A549 (cell line): ENCODE measurements around the gene HMCN1. TPM values are rescaled to one million over a fixed set of nuclear protein-coding genes. Genes with fewer than 3 reads are reported as not detected.

Experiments
- ATAC-seq, 2 experiments: fragments of 200-7000 bp in 1 of 2; fragments of >200 bp in 1 of 2; cut with Nextera tagmentation in 1 of 2; cut with Tn5 transposase in 1 of 2; 3 replicates each; pipeline versions ENCODE4 v1.8.0 to v1.9.1; 2018 to 2020; ENCODE audit warnings: mild to moderate bottlenecking in 1 of 2, moderate library complexity in 1 of 2
- CTCF ChIA-PET: fragments of 300-600 bp; sonication (Branson Sonifier 250); formaldehyde crosslinking; extraction: SDS; loops from one replicate; lab custom pipeline; 2021; ENCODE audit warnings: antibody characterized with exemption, inconsistent platforms; lab: Yijun Ruan, JAX
- POLR2A ChIA-PET: fragments of 350-600 bp; formaldehyde crosslinking; extraction: SDS; loops from one replicate; lab custom pipeline; 2021; ENCODE audit warnings: antibody characterized with exemption, inconsistent platforms; lab: Yijun Ruan, JAX
- DNase-seq, 2 experiments: peaks; one replicate each; pipeline versions ENCODE4 v3.0.0 to v3.0.0-alpha.2; 2011 to 2016; ENCODE audit warnings: low read depth in 1 of 2, low spot score in 1 of 2
- FAIRE-seq: peaks from 2 replicates; lab custom pipeline; 2011; peaks lifted over from hg19 to GRCh38; lab: Jason Lieb, UNC
- H3K27ac ChIP-seq, 2 experiments: fragments of >200 bp; sonication (Bioruptor Twin); formaldehyde crosslinking; 3 replicates each; pipeline ENCODE4 v1.5.1; 2016 to 2017
- H3K4me1 ChIP-seq: fragments of >200 bp; sonication (Bioruptor Twin); formaldehyde crosslinking; 3 replicates; pipeline ENCODE4 v1.6.1; 2016
- H3K4me2 ChIP-seq: fragments of >200 bp; sonication (Bioruptor Twin); formaldehyde crosslinking; 3 replicates; pipeline ENCODE4 v1.6.1; 2016
- H3K4me3 ChIP-seq: fragments of >200 bp; sonication (Bioruptor Twin); formaldehyde crosslinking; 3 replicates; pipeline ENCODE4 v1.5.1; 2016
- H3K9me3 ChIP-seq: fragments of >200 bp; sonication (Bioruptor Twin); formaldehyde crosslinking; 3 replicates; pipeline ENCODE4 v1.6.1; 2016
- BHLHE40 ChIP-seq: IDR thresholded peaks from 2 replicates; pipeline ENCODE4 v1.6.1; 2012; ENCODE audit warnings: low read depth, low read length, inconsistent platforms
- CBX8 ChIP-seq: fragments of 200-600 bp; sonication (generic); IDR thresholded peaks from 2 replicates; pipeline ENCODE4 v1.6.1; 2016
- CHD2 ChIP-seq: fragments of 150-350 bp; IDR thresholded peaks from 2 replicates; pipeline ENCODE4 v1.6.1; 2014; ENCODE audit warnings: low read length; ENCODE audit not compliant: partially characterized antibody
- FOSL2 ChIP-seq, 2 experiments: fragments of 450-650 bp in 1 of 2; fragments of >200 bp in 1 of 2; sonication (Bioruptor Twin) in 1 of 2; formaldehyde crosslinking; IDR thresholded peaks; 2 replicates each; pipeline versions ENCODE4 v1.5.0 to v1.6.1; 2016 to 2020; ENCODE audit warnings: mild to moderate bottlenecking in 1 of 2, moderate library complexity in 1 of 2
- FOXS1 ChIP-seq: fragments of 250-450 bp; sonication (Bioruptor Pico); IDR thresholded peaks from 2 replicates; pipeline ENCODE4 v1.5.0; 2020; ENCODE audit warnings: mild to moderate bottlenecking, moderate library complexity
- GATA3 ChIP-seq: IDR thresholded peaks from 2 replicates; pipeline ENCODE4 v1.6.1; 2012; ENCODE audit warnings: borderline replicate concordance
- HEYL ChIP-seq: fragments of 250-450 bp; sonication (Bioruptor Pico); IDR thresholded peaks from 2 replicates; pipeline ENCODE4 v1.8.0; 2021; ENCODE audit warnings: mild to moderate bottlenecking, moderate library complexity
- HOXB13 ChIP-seq: fragments of 250-450 bp; sonication (Bioruptor Pico); IDR thresholded peaks from 2 replicates; pipeline ENCODE4 v1.5.0; 2020; ENCODE audit warnings: low read depth, mild to moderate bottlenecking, moderate library complexity
- JUNB ChIP-seq: fragments of >200 bp; sonication (Bioruptor Twin); formaldehyde crosslinking; IDR thresholded peaks from 2 replicates; pipeline ENCODE4 v1.6.1; 2016
- MAZ ChIP-seq: fragments of 150-350 bp; IDR thresholded peaks from 2 replicates; pipeline ENCODE4 v1.6.1; 2014; ENCODE audit warnings: antibody characterized with exemption, low read depth, low read length, borderline replicate concordance
- NPAS2 ChIP-seq: fragments of 250-450 bp; sonication (Bioruptor Pico); IDR thresholded peaks from 2 replicates; pipeline ENCODE4 v1.8.0; 2022; ENCODE audit warnings: mild to moderate bottlenecking, moderate library complexity, borderline replicate concordance
- RAD21 ChIP-seq, 2 experiments: fragments of >200 bp in 1 of 2; sonication (Bioruptor Twin) in 1 of 2; formaldehyde crosslinking in 1 of 2; IDR thresholded peaks in 1 of 2; conservative IDR thresholded peaks in 1 of 2; 2 replicates in 1 of 2; 3 replicates in 1 of 2; pipeline ENCODE4 v1.6.1; 2012 to 2018; ENCODE audit warnings: inconsistent platforms in 1 of 2
- RNF2 ChIP-seq: fragments of 200-600 bp; sonication (generic); IDR thresholded peaks from 2 replicates; pipeline ENCODE4 v1.6.1; 2016; ENCODE audit warnings: low read depth, mild to moderate bottlenecking, antibody characterized with exemption, moderate library complexity, borderline replicate concordance
- SMC3 ChIP-seq: fragments of >200 bp; sonication (Bioruptor Twin); formaldehyde crosslinking; IDR thresholded peaks from 3 replicates; pipeline ENCODE4 v1.6.1; 2018; ENCODE audit warnings: inconsistent platforms
- TFCP2L1 ChIP-seq: fragments of 250-450 bp; sonication (Bioruptor Pico); IDR thresholded peaks from 2 replicates; pipeline ENCODE4 v1.5.0; 2021; ENCODE audit warnings: mild to moderate bottlenecking
- TP53 ChIP-seq: fragments of 250-450 bp; sonication (Bioruptor Pico); IDR thresholded peaks from 2 replicates; pipeline ENCODE4 v1.5.0; 2021; ENCODE audit warnings: mild to moderate bottlenecking, moderate library complexity
- ZFP36 ChIP-seq: fragments of 450-650 bp; IDR thresholded peaks from 2 replicates; pipeline ENCODE4 v1.6.1; 2014; ENCODE audit warnings: borderline replicate concordance; ENCODE audit not compliant: partially characterized antibody
- WGBS: methylation state at CpG from one replicate; pipeline ENCODE4 v1.1.6; 2017; ENCODE audit errors: missing lambda C conversion rate; 5-methylcytosine and 5-hydroxymethylcytosine counted together
- polyA plus RNA-seq, 4 experiments: library from polyadenylated mRNA; depleted of rRNA in 3 of 4; stranded (reverse); fragments of >200 nt; fragmentation: RNase III in 1 of 4; extraction: RNeasy Plus Mini Kit Qiagen cat#74134 plus additional on column Dnase treatment in 1 of 4; gene quantifications; 2 replicates in 3 of 4; 3 replicates in 1 of 4; pipeline ENCODE4 v1.2.3, GENCODE V29; 2011 to 2017
- TF ChIP-seq, protein P1 (sequence below): fragments of >200 bp; sonication (Bioruptor Twin); formaldehyde crosslinking; IDR thresholded peaks from 3 replicates; pipeline ENCODE4 v1.6.1; 2016
- TF ChIP-seq, protein P2 (sequence below): fragments of 250-450 bp; sonication (Bioruptor Pico); IDR thresholded peaks from 2 replicates; pipeline ENCODE4 v1.5.0; 2021; ENCODE audit warnings: mild to moderate bottlenecking, moderate library complexity, borderline replicate concordance
- TF ChIP-seq, protein P3 (sequence below): fragments of 450-650 bp; IDR thresholded peaks from 2 replicates; pipeline ENCODE4 v1.6.1; 2014; ENCODE audit warnings: antibody characterized with exemption
- TF ChIP-seq, protein P4 (sequence below): IDR thresholded peaks from 2 replicates; pipeline ENCODE4 v1.6.1; 2012; ENCODE audit warnings: low read depth, borderline replicate concordance
- TF ChIP-seq, protein P5 (sequence below): IDR thresholded peaks from 2 replicates; pipeline ENCODE4 v1.6.1; 2012

HMCN1 gene
- polyA plus RNA-seq, 2 of the 4 experiments (the other 2 are of a cell fraction) = 0.03 to 0.06 TPM

DNA sequence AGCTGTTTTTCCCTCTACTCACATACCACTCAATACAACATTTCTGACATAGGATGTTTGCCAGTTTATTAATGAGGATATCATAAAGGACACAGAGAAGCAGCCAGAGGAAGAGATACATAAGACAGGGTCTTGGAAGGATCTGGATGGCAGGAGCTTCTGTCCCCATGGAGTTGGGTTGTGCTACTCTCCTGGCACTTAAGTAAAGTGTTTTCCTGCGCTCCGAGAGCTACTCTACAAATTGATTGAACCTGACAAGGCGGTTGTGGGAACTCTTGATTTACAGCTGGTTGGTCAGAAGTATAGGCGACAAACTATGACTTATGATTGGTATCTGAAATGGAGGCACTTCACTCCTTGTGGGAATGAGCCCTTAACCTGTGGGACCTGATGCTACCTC is 208.8 kb downstream of the HMCN1 start:
- Histone ChIP-seq H3K4me1 (no peaks in the 10 kb centered on the region), H3K4me3 (no peak overlapping the region), H3K4me2 (no peak overlapping the region), H3K9me3 (0 out of 3 replicates have a peak, but pooled peaks cover 5% of the 10 kb centered on the region), H3K27ac (no peak overlapping the region)
- DNase-seq (no peak), FAIRE-seq (no peak), ATAC-seq (no peak)
- 74% methylated on average over 4 of the region's 4 CpGs for WGBS
- ChIA-PET POLR2A (interaction anchor here (0.5 kb wide), 1 partner anchor 45 kb away, joined by 3 read pairs; no protein-coding TSS in a partner anchor), CTCF (no interaction called here)
- no peak for TF ChIP-seq JUNB
- no peak for TF ChIP-seq CBX8
- no peak for TF ChIP-seq FOSL2 (IDR thresholded peaks at IDR 0.05)
- TF ChIP-seq FOSL2 (CRISPR knock-in tag; IDR thresholded peaks at IDR 0.05) = no peak
- TF ChIP-seq TP53 (CRISPR knock-in tag) = no peak
- TF ChIP-seq, protein P1, sequence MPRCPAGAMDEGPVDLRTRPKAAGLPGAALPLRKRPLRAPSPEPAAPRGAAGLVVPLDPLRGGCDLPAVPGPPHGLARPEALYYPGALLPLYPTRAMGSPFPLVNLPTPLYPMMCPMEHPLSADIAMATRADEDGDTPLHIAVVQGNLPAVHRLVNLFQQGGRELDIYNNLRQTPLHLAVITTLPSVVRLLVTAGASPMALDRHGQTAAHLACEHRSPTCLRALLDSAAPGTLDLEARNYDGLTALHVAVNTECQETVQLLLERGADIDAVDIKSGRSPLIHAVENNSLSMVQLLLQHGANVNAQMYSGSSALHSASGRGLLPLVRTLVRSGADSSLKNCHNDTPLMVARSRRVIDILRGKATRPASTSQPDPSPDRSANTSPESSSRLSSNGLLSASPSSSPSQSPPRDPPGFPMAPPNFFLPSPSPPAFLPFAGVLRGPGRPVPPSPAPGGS = no peak
- TF ChIP-seq, protein P2, sequence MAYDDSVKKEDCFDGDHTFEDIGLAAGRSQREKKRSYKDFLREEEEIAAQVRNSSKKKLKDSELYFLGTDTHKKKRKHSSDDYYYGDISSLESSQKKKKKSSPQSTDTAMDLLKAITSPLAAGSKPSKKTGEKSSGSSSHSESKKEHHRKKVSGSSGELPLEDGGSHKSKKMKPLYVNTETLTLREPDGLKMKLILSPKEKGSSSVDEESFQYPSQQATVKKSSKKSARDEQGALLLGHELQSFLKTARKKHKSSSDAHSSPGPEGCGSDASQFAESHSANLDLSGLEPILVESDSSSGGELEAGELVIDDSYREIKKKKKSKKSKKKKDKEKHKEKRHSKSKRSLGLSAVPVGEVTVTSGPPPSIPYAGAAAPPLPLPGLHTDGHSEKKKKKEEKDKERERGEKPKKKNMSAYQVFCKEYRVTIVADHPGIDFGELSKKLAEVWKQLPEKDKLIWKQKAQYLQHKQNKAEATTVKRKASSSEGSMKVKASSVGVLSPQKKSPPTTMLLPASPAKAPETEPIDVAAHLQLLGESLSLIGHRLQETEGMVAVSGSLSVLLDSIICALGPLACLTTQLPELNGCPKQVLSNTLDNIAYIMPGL = no peak
- TF ChIP-seq GATA3 = no peak
- TF ChIP-seq HEYL (CRISPR knock-in tag) = no peak
- TF ChIP-seq CHD2 = no peak
- no peak for TF ChIP-seq RNF2
- no peak for TF ChIP-seq MAZ
- TF ChIP-seq, protein P3, sequence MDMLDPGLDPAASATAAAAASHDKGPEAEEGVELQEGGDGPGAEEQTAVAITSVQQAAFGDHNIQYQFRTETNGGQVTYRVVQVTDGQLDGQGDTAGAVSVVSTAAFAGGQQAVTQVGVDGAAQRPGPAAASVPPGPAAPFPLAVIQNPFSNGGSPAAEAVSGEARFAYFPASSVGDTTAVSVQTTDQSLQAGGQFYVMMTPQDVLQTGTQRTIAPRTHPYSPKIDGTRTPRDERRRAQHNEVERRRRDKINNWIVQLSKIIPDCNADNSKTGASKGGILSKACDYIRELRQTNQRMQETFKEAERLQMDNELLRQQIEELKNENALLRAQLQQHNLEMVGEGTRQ = no peak
- TF ChIP-seq, protein P4, sequence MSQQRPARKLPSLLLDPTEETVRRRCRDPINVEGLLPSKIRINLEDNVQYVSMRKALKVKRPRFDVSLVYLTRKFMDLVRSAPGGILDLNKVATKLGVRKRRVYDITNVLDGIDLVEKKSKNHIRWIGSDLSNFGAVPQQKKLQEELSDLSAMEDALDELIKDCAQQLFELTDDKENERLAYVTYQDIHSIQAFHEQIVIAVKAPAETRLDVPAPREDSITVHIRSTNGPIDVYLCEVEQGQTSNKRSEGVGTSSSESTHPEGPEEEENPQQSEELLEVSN = no peak
- TF ChIP-seq FOXS1 = no peak
- no peak for TF ChIP-seq NPAS2 (CRISPR knock-in tag)

DNA sequence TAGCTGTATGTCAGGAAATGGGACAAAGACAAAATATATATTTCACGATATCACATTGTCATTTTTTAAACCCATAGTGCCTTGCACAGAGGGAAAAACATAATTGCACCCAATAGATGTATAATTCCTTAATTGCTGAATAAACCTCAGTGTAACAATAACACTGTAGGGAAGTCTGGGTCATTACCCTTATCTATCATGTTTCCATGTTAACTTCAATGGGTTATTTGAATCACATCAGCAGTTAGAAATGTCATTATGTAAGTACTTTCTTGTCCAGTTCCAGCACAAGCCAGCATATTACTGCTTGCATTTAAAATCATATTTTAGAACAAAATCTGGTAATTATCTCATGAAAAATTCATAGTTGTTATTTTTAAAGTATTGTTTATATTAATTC is 222.7 kb downstream of the HMCN1 start:
- TF ChIP-seq, protein P5, sequence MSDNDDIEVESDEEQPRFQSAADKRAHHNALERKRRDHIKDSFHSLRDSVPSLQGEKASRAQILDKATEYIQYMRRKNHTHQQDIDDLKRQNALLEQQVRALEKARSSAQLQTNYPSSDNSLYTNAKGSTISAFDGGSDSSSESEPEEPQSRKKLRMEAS = no peak
- TF ChIP-seq TFCP2L1 (no peak), ZFP36 (no peak), SMC3 (no peak), GATA3 (no peak), HOXB13 (CRISPR knock-in tag) (no peak), NPAS2 (CRISPR knock-in tag) (no peak), RAD21 (conservative IDR thresholded peaks at IDR 0.05 in 1 of 2, IDR thresholded peaks at IDR 0.05 in 1 of 2) (no peak), BHLHE40 (no peak), RNF2 (no peak)
- TF ChIP-seq, protein P2 = no peak
- TF ChIP-seq, protein P1 = no peak
- Histone ChIP-seq H3K4me1 (no peaks in the 10 kb centered on the region), H3K27ac (no peak overlapping the region), H3K9me3 (no peaks in the 10 kb centered on the region), H3K4me3 (no peak overlapping the region), H3K4me2 (no peak overlapping the region)
- CTCF ChIA-PET = no interaction called here
- DNase-seq = no peak
- 36% methylated on average over 1 of the region's 1 CpG for WGBS
- no peak for ATAC-seq
- FAIRE-seq = no peak
- POLR2A ChIA-PET = no interaction called here
